Measurements from ENCODE around the gene MAEA. TPM values are rescaled to one million over a fixed set of nuclear protein-coding genes. Genes with fewer than 3 reads are reported as not detected.

Gene MAEA
- total and polyA plus RNA-seq, 8 donors = 43.8 to 70.4 (median 56.1) TPM

- Histone ChIP-seq H3K4me3 (peak overlapping the region; percentile 65 to 67), H3K27me3 (no peaks in the 10 kb centered on the region), H3K36me3 (no peaks in the 10 kb centered on the region), H3K27ac (peak overlapping the region; percentile 95 to 97), H3K4me1 (peaks cover 26 to 47% of the 10 kb centered on the region in 2 donors), H3K9me3 (peaks cover 0 to 5% of the 10 kb centered on the region in 2 donors)
- DNase-seq = peak in 3 of 4 donors; percentile 23 to 85 (median 55)
- TF ChIP-seq, protein P1, sequence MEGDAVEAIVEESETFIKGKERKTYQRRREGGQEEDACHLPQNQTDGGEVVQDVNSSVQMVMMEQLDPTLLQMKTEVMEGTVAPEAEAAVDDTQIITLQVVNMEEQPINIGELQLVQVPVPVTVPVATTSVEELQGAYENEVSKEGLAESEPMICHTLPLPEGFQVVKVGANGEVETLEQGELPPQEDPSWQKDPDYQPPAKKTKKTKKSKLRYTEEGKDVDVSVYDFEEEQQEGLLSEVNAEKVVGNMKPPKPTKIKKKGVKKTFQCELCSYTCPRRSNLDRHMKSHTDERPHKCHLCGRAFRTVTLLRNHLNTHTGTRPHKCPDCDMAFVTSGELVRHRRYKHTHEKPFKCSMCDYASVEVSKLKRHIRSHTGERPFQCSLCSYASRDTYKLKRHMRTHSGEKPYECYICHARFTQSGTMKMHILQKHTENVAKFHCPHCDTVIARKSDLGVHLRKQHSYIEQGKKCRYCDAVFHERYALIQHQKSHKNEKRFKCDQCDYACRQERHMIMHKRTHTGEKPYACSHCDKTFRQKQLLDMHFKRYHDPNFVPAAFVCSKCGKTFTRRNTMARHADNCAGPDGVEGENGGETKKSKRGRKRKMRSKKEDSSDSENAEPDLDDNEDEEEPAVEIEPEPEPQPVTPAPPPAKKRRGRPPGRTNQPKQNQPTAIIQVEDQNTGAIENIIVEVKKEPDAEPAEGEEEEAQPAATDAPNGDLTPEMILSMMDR (IDR thresholded peaks at IDR 0.05) = no peak
- intact Hi-C loops (cut with DNase I) = loop anchor here in 1 of 2 donors (10.0 kb wide), 2 partner anchors 85 to 95 kb away; partner anchors contain the start of gene UVSSA
- ATAC-seq = peak; percentile 8
Observed at GRCh38 chr4:1249731-1250526, 39.8 kb upstream of the MAEA start.

DNA sequence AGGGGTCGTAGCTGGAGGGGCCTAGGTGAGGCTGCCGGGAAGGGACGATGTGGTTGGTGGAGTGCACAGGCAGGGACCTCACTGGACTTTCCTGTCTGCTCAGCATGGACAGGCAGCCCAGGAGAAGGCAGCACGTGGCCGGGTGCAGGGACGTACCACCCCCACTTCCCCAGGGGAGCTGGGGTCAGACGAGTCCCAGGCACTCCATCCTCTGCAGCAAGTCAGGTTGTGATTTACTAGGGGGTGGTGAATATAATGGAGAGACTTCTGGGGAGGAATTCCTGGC, 39.2 kb upstream of the MAEA start:
- no peak for ATAC-seq
- Histone ChIP-seq H3K4me3 (peak overlapping the region in 1 of 2 donors; percentile 67), H3K4me1 (peaks cover 24 to 42% of the 10 kb centered on the region in 2 donors), H3K27me3 (no peaks in the 10 kb centered on the region), H3K9me3 (peaks cover 0 to 10% of the 10 kb centered on the region in 2 donors), H3K36me3 (no peaks in the 10 kb centered on the region), H3K27ac (peak overlapping the region; percentile 95 to 97)
- peak in 1 of 4 donors; percentile 55 for DNase-seq
- TF ChIP-seq, protein P1 (IDR thresholded peaks at IDR 0.05) = no peak
- intact Hi-C loops (cut with DNase I) = loop anchor here in 1 of 2 donors (10.0 kb wide), 1 partner anchor 94 kb away; the partner anchor contains the start of gene UVSSA

DNA sequence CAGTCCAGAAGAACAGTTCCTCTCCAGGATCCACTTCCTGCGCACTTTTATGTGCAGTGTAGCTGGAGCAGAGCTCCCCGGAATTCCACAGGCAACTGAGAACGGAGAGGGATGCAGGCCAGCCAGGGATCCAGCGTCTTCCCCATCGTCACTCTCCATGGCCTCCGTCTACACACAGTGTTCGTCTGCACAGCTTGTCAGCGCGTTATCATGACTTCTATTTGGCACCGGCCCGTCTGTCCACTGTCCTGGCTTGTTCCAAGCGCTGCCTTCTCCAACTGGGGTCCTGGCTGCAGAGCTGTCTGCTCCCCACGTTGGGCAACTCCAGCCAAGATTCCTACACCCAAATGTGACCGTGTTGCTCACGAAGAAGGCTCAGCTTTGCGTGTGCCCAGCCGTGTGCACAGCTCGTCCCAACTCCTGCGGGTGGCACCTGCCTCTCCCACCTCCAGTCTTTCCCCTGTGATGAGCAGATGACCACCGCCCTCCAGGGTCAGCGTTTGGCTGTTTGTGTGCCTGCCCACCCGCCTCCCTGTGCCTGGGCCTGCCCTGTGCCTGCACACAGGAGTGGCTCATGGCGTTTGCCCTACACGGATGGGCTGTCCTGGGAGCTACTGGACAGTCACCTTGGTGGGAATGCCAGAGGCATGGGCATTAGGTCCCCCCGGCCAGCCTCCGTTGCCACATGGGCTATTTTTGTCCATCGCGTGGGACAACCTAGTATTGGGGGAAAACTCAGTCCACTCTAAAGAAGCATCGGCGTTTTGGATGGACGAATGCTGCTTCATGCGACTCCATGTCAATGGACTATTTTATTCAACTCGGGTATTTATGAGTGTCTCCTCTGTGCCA, 38.5 kb upstream of the MAEA start:
- Histone ChIP-seq H3K9me3 (peaks cover 0 to 13% of the 10 kb centered on the region in 2 donors), H3K36me3 (no peaks in the 10 kb centered on the region), H3K4me1 (peaks cover 19 to 35% of the 10 kb centered on the region in 2 donors), H3K27me3 (no peaks in the 10 kb centered on the region), H3K27ac (peak overlapping the region in 1 of 2 donors; percentile 97), H3K4me3 (no peak overlapping the region)
- intact Hi-C loops (cut with DNase I) = loop anchor here in 1 of 2 donors (10.0 kb wide), 1 partner anchor 94 kb away; the partner anchor contains the start of gene UVSSA
- DNase-seq = peak in 1 of 4 donors; percentile 71
- TF ChIP-seq, protein P1 (IDR thresholded peaks at IDR 0.05) = no peak
- no peak for ATAC-seq

- Histone ChIP-seq H3K4me3 (no peak overlapping the region), H3K4me1 (peaks cover 13 to 29% of the 10 kb centered on the region in 2 donors), H3K27ac (no peak overlapping the region), H3K27me3 (no peaks in the 10 kb centered on the region), H3K9me3 (peaks cover 0 to 15% of the 10 kb centered on the region in 2 donors), H3K36me3 (no peaks in the 10 kb centered on the region)
- no peak for ATAC-seq
- TF ChIP-seq, protein P1 (IDR thresholded peaks at IDR 0.05) = no peak
- intact Hi-C loops (cut with DNase I) = loop anchor here in 1 of 2 donors (10.0 kb wide), 1 partner anchor 93 kb away; the partner anchor contains the start of gene UVSSA
- DNase-seq = no peak
Observed at GRCh38 chr4:1251773-1252066, 38.0 kb upstream of the MAEA start.
